Adipose tissue (tissue), 3 donors: ENCODE measurements around the gene ACE. TPM values are rescaled to one million over a fixed set of nuclear protein-coding genes. Genes with fewer than 3 reads are reported as not detected.

Experiments
- H3K27ac ChIP-seq: one replicate; pipeline ENCODE4 v1.5.1; 2013; ENCODE audit warnings: low read depth, low read length
- WGBS, 3 donors: extraction: QIAGEN DNeasy Blood & Tissue Kit; methylation state at CpG; one replicate each; pipeline ENCODE4 v1.1.7; 2013; 5-methylcytosine and 5-hydroxymethylcytosine counted together
- polyA plus RNA-seq, 3 donors: library from polyadenylated mRNA; stranded (reverse); fragments of 200-250 nt; gene quantifications; one replicate each; pipeline ENCODE4 v1.2.3, GENCODE V29; 2013
- donor health status: healthy with polysubstance abuse.
- donor health status: Bipolar disorder and iron deficiency.
- donor health status: healthy.

ACE gene
- polyA plus RNA-seq: 1 to 10 TPM; 2.2 to 7.6 (median 5.7) TPM

DNA sequence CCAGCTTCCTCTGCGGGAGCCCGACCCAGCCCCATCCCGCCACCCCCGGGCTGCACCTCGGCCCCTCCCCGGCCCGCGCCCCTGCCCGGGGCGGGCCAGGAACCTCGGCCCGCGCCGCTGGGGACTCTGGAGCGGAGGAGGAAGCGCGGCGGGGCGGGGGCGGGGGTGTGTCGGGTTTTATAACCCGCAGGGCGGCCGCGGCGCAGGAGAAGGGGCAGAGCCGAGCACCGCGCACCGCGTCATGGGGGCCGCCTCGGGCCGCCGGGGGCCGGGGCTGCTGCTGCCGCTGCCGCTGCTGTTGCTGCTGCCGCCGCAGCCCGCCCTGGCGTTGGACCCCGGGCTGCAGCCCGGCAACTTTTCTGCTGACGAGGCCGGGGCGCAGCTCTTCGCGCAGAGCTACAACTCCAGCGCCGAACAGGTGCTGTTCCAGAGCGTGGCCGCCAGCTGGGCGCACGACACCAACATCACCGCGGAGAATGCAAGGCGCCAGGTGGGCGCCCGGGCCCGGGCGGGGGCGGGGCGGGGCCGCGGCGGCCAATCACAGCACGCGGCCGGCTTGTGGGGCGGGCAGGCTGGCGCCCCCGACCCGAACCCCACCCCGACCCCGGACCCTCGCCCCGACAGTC, at the start of gene ACE:
Gene ACE, plus strand, starts transcription at position 208 of the 626 bp plus-strand sequence. Its CDS starts 34 bp downstream, at position 242.
- no peak within 1 kb of the TSS for H3K27ac ChIP-seq
- WGBS, 3 donors: 0 to 1% (median 1%) methylated on average over 52 to 78 of the region's 78 CpGs

DNA sequence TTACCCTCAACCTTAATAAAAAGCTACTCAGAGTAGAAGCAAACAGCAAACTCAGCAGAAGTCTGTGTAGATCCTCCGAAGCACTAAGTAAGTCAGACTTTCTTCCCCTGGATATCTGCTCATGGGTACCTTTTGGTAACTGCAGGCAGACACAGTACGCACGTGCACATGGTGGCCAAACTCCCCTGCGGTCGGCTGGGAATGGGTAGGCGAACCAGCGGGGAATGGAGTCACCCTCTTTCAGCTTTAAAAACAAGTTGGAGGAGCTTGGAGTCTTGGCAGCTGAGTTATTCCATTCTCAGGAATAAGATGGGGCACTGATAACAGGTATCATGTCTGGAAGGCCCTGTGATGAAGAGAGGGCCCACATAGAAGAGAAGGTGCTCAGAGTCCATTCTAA, 47.1 kb upstream of the ACE start:
- 92 to 96% (median 95%) methylated on average over 7 of the region's 7 CpGs for WGBS, 3 donors
- no peak overlapping the region for H3K27ac ChIP-seq

DNA sequence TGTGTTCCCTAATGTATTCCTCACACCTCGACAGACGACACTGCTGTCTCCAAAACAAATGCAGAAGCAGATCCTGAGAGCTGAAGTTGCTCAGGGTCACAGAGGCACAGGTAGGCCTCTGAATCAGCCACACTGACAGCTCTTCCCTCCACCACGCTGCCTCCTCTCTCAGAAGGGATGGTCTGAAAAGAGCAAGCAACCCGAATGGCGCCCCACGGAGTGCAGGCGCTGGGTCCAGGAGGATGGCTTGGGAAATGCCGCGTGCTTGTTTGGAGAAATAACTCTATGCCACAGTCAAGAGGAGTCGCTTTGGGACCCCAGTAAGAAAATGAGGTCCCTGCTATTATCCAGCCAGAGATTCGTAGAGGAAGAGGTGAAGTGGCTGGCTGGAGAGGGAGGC, 46.6 kb upstream of the ACE start:
- 86 to 91% (median 89%) methylated on average over 11 of the region's 11 CpGs for WGBS, 3 donors

DNA sequence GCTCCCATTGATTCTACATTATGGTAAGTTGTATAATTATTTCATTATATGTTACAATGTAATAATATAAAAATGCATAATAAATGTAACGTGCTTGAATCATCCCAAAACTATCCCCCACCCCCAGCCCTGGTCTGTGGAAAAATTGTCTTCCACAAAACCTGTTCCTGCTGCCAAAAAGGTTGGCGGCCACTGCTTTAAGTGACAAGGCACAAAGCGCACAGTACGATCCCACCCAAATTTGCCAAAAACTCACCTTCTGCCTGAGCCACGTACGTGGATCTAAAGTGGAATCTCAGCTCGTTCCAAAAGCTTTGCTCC, 45.3 kb upstream of the ACE start:
- WGBS, 3 donors: 77 to 94% (median 90%) methylated on average over 7 of the region's 7 CpGs
- no peak overlapping the region for H3K27ac ChIP-seq

More for the DNA sequence above, 46.6 kb upstream of the ACE start:
- no peak overlapping the region for H3K27ac ChIP-seq

DNA sequence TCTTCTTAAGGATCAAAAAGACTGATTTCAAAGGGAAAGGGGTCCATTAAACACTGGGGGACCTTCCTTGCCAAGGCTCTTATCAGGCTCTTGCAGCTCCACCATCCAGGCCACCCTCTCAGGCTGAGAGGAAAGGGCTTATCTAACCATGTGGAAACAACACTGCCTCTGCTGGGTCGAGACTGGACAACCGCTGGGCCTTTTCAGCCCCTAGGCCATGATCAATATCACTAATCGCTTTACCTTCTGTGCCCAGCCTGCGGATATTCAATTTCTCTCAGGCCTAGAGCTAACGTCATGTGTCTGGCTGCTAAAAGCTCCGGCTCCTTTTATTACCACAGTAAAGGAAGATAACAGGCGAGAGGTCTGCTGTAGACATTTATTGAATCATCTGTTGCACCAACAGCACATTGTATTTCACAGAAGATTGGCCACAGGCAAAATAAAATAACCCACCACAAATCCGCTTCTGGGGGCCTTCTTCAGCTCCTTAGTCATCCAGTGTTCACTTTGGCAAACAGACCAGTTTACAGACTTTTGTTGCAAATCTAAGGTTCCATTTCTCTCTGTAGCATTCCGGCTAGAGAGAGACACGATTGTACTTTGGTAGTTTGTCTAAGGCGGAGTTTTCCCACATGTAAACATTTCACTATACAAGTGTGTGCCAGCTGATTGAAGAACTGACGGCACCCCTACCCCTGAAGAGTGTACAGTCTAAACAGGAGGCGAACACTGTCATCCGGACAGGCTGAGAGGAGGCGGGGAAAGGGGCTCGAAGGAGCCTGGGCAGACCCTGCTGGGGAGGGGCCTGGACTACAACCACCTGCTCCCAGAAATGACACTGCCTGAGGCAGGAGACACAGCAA, 44.7 kb upstream of the ACE start:
- H3K27ac ChIP-seq: no peak overlapping the region
- 36 to 86% (median 82%) methylated on average over 16 of the region's 16 CpGs for WGBS, 3 donors

DNA sequence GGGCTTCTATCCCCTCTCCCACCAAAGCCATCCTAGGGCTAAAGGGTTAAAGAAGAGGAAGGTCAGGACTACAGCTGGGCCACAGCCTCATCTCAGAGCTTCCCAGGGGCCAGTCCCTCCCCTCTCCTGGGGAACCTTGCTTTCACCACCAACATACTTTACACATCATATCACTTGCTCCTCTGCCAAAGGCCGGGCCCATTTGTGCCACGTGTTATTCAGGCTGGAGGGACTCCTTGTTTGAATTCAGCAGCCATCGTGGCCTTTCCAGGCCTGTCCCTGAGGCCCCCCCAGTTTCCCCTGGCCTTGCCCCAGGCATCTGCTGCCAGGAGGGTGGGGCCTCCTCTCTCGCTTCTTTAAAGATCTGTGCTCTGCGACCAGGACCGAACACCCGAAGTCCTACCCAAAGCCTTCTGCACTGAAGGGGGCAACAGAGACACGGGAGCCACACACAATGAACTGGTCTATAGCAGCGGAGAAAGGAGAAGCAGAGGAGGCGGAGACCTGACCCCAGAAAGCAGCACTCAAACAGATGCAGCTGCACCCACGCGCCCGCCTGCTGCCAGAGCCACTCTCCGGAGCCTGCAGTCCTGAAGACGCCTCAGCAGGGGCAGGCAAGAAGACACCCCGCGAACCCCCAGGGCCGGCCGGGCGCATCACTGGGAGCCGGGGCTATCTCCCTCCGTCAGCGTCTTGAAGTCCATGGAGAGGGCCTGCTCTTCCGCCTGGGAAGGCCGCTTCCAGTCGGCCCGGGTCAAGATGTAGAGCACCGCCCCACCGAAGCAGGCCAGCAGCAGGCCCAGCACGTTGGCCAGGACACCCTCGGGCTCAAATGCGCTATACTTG, 42.9 kb upstream of the ACE start:
- H3K27ac ChIP-seq: peak overlapping the region; percentile 6
- WGBS, 3 donors: 53 to 56% (median 54%) methylated on average over 29 to 32 of the region's 32 CpGs

DNA sequence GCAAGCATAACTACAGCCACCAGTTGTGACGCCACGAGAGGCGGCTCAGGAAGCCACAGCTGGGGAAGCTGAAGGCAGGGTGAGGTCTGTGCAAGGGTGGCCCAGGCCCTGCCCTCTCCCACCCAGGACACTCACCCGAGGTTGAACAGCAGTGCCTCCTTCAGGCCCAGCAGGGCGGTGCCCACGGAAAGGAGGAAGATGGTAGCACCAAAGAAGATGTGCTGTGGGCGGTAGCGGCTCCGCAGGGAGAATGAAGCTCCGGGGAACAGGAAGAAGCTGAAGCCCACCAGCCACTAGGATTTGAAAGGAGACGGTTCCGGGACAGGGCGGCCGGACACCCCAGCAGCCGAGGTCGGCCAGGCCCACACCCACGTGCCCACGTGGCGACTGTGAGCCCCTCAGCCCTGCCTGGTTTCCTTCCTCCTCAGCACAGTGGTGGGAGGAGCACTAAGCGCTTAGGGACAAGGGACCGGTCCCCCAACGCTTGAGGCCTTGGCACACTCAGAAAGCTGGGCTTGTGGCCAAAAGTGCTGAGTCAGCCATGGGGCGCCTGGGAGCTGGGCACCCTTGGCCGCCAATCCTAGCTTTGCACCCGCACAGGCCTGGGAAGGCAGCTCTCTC, 41.8 kb upstream of the ACE start:
- H3K27ac ChIP-seq: no peak overlapping the region
- 36 to 42% (median 38%) methylated on average over 24 to 25 of the region's 25 CpGs for WGBS, 3 donors

DNA sequence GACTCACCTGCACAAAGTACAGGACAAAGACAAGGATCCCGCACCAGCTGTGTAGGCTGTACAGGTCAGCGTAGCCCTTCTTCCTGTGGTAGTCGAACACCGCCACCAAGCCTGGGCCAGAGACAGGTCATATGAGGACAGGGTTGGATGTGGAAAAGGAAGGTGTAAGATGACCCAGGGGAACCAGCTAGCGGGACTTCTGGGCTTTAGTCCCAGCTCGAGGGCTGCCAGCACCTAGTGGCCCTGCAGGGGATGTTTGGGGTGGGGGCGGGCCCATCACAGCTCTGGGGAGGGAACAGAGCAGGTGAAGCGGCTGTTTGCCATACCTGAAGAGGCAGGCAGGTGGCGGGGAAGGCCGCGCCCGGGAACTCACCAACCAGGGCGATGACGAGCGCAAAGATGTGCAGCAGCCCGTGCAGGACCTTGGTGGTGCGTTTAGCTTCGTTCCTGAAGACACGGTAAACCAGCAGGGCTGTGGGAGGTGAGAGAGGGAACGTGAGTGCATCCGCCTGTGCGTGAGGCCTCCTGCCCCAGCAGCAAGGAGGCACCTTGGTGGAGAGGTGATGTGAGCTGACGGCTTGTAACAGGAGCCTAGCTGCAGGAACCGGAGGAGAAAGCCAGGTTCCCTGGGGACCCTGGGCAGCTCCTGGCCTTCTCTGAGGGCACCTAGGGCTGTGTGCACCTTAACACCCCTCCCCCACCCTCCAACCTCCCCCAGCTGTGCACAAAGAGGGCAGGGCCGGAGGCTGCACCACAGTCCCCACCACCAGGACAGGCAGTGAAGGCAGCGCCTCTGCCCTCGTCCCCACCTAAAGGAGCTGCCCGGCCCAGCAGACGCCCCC, 41.0 kb upstream of the ACE start:
- no peak overlapping the region for H3K27ac ChIP-seq
- 37 to 80% (median 79%) methylated on average over 28 to 29 of the region's 29 CpGs for WGBS, 3 donors

DNA sequence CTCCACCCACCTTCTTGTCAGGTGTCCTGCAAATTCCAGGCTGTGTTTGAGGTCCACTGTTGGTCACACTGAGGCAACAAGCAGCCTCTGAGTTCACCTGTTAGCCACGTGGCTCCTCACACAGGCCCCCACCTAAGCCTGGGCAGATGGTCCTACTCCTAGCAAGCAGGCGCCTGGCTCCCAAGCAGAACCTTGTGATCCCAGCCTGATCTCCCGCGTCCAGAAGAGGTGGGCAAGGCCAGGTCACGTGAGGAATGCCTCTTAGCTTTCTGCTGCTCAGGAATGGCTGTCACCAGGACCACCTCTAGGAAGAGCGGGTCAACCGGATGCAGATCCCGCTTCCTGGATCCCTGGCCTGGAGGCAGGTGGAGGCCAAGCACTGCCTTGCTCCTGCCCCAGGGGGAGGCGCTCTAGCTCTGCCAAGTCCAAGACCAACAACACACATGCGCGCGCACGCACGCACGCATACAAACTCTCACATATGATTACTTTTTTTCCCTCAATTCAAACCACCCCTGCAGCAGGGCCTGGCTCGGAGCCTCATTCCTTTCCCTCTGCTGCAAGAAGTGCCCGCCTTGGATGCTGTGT, 40.2 kb upstream of the ACE start:
- no peak overlapping the region for H3K27ac ChIP-seq
- 43 to 78% (median 70%) methylated on average over 17 of the region's 17 CpGs for WGBS, 3 donors

DNA sequence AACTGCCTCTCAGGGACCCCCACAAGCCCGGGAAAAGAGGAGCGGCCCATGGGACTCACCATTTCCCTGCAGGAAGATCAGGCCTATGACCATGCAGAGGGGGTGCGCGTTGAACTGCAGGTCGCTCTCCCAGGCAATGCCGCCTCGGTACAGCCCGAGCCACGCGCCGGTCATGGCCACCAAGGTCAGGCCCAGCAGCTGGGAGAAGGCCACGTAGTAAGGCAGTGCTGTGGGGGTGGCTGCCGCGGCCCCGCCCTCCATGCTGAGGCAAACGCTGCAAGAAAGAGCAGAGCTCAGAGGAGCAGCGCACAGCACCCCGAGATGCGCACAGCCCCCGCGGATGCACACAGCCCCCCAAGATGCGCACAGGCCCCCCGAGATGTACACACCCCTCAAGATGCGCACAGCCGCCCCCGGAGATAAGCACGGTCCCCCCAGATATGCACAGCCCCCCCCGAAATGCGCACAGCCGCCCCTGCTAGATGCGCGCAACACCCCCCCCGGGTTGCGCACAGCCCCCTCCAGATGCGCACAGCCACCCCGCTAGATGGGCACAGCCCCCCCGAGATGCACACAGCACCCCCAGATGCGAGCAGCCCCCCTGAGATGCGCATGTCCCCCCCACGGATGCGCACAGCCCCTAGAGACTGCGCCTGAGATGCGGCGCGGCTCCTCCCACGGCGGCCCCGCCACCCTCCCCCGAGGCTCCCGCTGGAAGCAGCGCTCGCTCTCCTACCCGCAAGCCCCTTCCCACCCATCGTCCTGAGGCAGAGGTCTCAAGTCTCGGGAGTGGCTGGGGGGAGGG, 39.4 kb upstream of the ACE start:
- 44 to 74% (median 71%) methylated on average over 55 of the region's 55 CpGs for WGBS, 3 donors
- H3K27ac ChIP-seq: no peak overlapping the region

DNA sequence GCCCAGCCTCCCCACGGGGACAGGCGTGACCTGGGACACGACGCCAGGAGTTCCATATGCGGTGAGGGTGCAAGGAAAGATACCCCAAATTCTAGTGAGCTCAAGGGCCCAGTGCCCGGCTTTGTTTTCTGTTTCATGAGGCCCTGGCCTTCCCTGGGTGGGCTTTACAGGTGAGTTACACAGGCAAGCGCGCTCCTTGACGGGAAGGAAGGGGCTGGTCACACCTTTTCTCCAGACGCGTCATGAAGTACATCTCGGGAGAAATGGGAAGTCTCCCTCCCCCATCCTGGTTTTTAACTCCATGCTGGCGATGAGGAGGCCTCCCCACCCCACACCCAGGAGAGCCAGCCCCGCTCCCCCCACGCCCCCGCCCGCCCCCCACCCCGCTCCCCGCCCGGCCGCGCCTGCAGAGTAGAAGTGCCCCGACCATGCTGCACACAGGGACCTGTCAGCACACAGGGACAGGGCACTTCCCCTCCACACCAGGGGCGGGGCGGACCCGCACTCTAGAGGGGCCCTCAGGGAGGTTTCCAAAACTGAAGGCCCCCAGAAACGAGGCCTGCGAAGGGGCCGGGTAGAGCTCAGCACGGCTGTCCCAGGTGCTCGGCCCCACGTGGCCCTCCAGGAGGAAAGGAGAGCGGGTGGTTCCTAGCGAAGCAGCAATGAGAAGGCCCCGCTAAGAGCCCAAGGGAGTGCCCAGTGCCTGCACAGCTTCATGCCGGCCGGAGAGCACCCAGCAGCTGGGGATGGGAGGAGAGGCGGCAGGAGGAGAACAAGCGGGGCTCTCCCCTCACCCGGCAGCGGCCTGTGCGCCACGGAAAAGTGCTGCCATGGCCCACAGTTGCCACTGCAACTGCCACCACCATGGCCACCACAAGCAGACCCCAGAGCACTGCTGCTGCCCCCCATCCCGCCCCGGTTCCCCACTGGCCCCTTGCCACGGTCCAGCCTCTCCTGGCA, 38.5 kb upstream of the ACE start:
- H3K27ac ChIP-seq: no peak overlapping the region
- 63 to 64% (median 64%) methylated on average over 38 to 46 of the region's 46 CpGs for WGBS, 3 donors

DNA sequence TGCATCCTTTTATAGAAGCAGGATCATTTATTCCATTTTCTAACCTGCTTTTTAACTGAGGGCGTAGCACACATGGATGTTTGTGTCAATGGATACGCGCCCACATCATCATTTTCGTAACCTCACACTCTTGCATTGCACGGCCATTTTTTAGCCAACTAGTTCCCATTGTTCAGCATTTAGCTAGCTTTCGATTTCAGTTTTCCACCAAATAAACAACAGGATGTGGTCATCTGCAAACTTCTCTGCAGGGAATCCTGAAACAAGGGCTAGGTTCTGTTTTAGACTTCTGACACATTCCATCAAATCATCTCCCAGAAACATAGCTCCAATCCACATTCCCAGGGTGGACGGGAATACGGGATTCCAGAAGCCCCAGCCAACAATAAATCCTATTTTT, 37.2 kb upstream of the ACE start:
- 29 to 72% (median 33%) methylated on average over 8 of the region's 8 CpGs for WGBS, 3 donors
- H3K27ac ChIP-seq: no peak overlapping the region

DNA sequence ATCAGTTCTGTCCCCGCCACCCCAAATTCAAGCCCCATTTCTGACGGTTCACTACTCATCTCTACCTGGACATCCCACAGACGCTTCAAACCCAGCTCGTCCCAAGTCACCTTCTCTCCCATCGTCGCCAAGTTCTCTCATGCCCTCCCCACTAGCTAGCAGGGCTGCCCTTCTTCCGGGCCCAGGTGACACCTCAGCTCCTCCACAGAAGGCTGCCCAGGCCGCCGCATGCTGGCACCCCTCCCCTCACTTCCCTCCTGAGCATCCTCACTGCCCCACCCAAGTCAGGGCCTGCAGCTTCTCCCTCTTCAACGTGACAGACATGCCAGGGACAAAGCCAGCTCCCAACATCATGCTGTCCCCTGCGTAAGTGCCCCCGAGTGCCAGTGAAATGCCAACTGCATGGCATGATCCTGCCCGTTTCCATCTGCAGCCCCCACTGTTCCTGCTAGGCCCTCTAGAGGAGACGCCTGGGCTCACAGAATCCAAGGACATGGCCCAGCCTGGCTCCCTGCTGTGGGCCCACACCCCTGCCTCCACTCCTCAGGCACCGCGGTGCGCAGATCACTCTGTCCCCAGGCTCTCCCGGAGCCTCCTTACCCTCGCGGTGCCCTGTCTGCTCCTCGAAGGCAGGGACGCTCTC, 36.6 kb upstream of the ACE start:
- H3K27ac ChIP-seq: no peak overlapping the region
- WGBS, 3 donors: 67 to 76% (median 70%) methylated on average over 22 of the region's 22 CpGs

DNA sequence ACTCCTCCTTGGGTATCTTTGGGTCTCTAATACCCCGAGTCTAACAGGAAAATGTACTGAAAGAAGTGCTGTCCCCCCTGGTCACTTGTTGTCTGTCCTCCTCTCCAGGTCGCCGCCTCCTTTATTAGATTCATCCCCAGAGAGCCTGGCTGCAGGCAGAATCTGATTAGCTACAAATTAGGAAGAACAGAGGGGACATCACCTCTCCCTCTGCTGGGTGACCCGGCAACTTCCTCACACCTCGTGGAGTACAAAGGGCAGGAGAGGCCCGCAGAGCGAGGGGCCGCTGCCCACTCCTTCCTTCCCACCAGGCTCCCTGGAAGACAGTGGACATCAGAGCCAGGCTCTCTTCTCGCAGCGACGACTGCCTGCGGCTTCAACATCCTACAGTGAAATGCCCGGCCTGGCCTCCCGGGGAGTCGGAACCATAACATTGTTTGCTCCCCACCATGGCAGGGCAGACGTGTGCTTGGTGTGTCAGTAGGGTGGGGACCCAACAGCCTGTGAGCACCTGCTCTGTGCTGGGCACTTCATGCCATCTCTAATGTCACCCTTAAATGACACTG, 36.0 kb upstream of the ACE start:
- WGBS, 3 donors: 68 to 82% (median 74%) methylated on average over 16 of the region's 16 CpGs
- H3K27ac ChIP-seq: no peak overlapping the region

DNA sequence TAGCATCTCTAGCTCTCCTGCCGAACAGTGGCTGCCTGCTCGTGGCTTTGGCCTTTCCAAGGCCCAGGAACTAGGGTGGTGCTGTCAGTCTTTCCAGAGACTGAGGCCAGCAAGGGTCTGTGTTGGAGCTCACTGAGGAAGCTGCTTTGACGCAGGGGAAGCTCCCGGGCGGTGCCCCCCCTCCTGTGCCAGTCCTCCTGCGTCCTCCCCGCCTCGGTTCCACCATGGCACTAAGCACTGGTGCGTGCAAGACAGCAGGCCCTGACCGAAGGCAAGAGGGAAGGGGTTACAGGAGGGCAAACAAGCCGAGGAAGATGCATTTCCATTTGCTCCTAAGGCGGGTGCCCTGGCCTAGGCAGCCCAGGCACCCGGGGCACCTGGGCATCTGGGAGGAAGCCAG, 35.2 kb upstream of the ACE start:
- H3K27ac ChIP-seq: no peak overlapping the region

More for the DNA sequence above, 35.2 kb upstream of the ACE start:
- 79 to 87% (median 86%) methylated on average over 13 of the region's 13 CpGs for WGBS, 3 donors
